Skeletal muscle tissue (tissue), 4 donors: Measurements from ENCODE around the gene PRKCA. TPM values are rescaled to one million over a fixed set of nuclear protein-coding genes. Genes with fewer than 3 reads are reported as not detected.
"Not testable (repeated sequence)": the region's sequence is repeated elsewhere in the genome, so short reads cannot be mapped to it uniquely, and the experiment has no call there.

Experiments
- H3K27ac ChIP-seq: one replicate; pipeline ENCODE4 v1.7.0; 2013; ENCODE audit warnings: mild to moderate bottlenecking, low read depth, low read length, inconsistent platforms
- H3K27me3 ChIP-seq, 3 donors: one replicate each; pipeline ENCODE4 v1.7.0; 2013; ENCODE audit warnings: low read length in 3 of 3; ENCODE audit not compliant: control insufficient read depth in 3 of 3, insufficient read depth in 3 of 3
- H3K36me3 ChIP-seq, 3 donors: one replicate each; pipeline ENCODE4 v1.7.0; 2013; ENCODE audit warnings: low read length in 3 of 3; ENCODE audit not compliant: control insufficient read depth in 3 of 3, insufficient read depth in 3 of 3
- H3K4me1 ChIP-seq, 3 donors: one replicate each; pipeline ENCODE4 v1.7.0; 2013; ENCODE audit warnings: low read length in 3 of 3, mild to moderate bottlenecking in 3 of 3; ENCODE audit not compliant: control insufficient read depth in 3 of 3, insufficient read depth in 3 of 3
- H3K4me3 ChIP-seq, 3 donors: one replicate each; pipeline ENCODE4 v1.7.0; 2013; ENCODE audit warnings: low read length in 3 of 3
- H3K9ac ChIP-seq, 3 donors: one replicate each; pipeline ENCODE4 v1.7.0; 2013; ENCODE audit warnings: low read length in 3 of 3, mild to moderate bottlenecking in 3 of 3, moderate library complexity in 2 of 3, low read depth in 1 of 3
- H3K9me3 ChIP-seq, 3 donors: one replicate each; pipeline ENCODE4 v1.7.0; 2013; ENCODE audit warnings: low read length in 3 of 3; ENCODE audit not compliant: control insufficient read depth in 3 of 3
- total RNA-seq: library from RNA; depleted of rRNA; stranded (reverse); fragments of >200 nt; gene quantifications from one replicate; pipeline ENCODE4 v1.2.3, GENCODE V29; 2014
- donor health status: Osteomylitis.

The PRKCA gene
- total RNA-seq, 1 donor from 2014 or later: 2.1 TPM

- H3K27ac ChIP-seq: no peak overlapping the region
Observed at GRCh38 chr17:66392783-66393437, 90.5 kb downstream of the PRKCA start.

DNA sequence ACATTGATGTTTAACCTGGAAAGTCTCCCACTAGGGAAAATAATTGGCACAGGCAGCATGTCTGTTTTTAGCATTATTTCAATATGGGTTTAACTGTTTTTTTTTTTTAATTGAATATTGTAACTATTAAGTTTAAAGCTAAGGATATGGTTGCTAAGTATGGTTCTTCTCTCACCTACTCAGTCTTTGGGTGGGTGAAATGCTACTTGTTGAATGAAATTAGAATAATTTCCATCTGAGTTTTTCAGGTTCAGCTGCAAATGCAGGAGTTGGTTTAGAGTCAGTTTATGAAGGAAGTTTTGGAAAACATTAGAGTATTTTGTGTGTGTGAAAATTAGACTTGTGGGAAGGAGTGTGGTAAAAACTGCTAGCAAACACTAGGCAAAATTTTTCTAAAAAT lies 93.5 kb downstream of the PRKCA start:
- Histone ChIP-seq H3K9ac (no peak overlapping the region), H3K9me3 (no peaks in the 10 kb centered on the region), H3K27ac (no peak overlapping the region), H3K27me3 (no peaks in the 10 kb centered on the region), H3K4me1 (peaks cover 0 to 3% (median 0%) of the 10 kb centered on the region in 3 donors), H3K36me3 (no peaks in the 10 kb centered on the region), H3K4me3 (no peak overlapping the region)

More at GRCh38 chr17:66392783-66393437, 90.5 kb downstream of the PRKCA start:
- H3K27me3 ChIP-seq: no peaks in the 10 kb centered on the region
- H3K9me3 ChIP-seq: no peaks in the 10 kb centered on the region
- no peaks in the 10 kb centered on the region for H3K36me3 ChIP-seq
- H3K9ac ChIP-seq: no peak overlapping the region
- no peak overlapping the region for H3K4me3 ChIP-seq
- H3K4me1 ChIP-seq: peaks cover 0 to 3% (median 0%) of the 10 kb centered on the region in 3 donors

DNA sequence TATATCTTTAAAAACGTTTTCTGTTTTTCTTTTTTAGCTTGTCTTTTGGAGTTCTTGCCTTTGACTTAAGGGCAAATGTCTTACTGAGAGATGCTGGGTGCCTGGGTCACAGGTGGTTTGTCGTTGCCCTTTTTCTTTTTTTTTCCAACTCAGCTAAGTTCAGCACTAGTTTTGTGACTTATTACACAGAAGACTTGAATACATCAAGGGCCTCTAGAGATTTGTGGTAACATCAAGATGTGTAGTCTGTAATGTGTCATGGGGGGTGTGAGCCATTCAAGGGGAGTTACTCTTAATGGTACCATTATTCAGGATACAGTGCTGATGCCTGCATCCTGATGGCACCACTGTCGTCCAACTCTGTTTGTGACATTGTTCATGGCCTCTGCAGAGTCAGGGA lies 95.1 kb downstream of the PRKCA start:
- no peak overlapping the region for H3K27ac ChIP-seq
- H3K4me3 ChIP-seq: no peak overlapping the region
- no peak overlapping the region for H3K9ac ChIP-seq
- H3K9me3 ChIP-seq: no peaks in the 10 kb centered on the region
- H3K4me1 ChIP-seq: peaks cover 0 to 3% (median 0%) of the 10 kb centered on the region in 3 donors
- no peaks in the 10 kb centered on the region for H3K36me3 ChIP-seq
- H3K27me3 ChIP-seq: no peaks in the 10 kb centered on the region

- no peak overlapping the region for H3K27ac ChIP-seq
- no peak overlapping the region for H3K4me3 ChIP-seq
- H3K9ac ChIP-seq: no peak overlapping the region
- no peaks in the 10 kb centered on the region for H3K9me3 ChIP-seq
- no peaks in the 10 kb centered on the region for H3K27me3 ChIP-seq
- no peaks in the 10 kb centered on the region for H3K36me3 ChIP-seq
- H3K4me1 ChIP-seq: peaks cover 0 to 7% (median 0%) of the 10 kb centered on the region in 3 donors
Observed at GRCh38 chr17:66398059-66398458, 95.6 kb downstream of the PRKCA start.

- peaks cover 0 to 9% (median 0%) of the 10 kb centered on the region in 3 donors for H3K4me1 ChIP-seq
- H3K4me3 ChIP-seq: no peak overlapping the region
- no peak overlapping the region for H3K27ac ChIP-seq
- no peaks in the 10 kb centered on the region for H3K9me3 ChIP-seq
- H3K36me3 ChIP-seq: no peaks in the 10 kb centered on the region
- H3K27me3 ChIP-seq: no peaks in the 10 kb centered on the region
- no peak overlapping the region for H3K9ac ChIP-seq
Observed at GRCh38 chr17:66398617-66399016, 96.2 kb downstream of the PRKCA start.

DNA sequence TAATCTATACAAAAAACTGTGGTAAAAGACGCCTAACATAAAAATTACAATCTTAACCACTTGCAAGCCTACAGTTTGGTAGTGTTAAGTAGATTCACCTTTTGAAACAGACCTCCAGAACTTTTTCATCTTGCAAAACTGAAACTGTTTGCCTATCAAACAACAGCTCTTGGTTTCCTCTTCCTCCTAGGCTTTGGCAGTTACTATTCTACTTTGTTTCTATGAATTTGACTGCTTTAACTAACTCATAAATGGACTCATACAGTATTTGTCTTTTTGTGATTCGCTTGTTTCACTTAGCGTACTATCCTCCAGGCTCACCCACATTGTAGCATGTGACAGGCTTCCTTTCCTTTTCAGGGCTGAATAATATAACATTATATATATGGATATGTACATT lies 97.0 kb downstream of the PRKCA start:
- no peak overlapping the region for H3K9ac ChIP-seq

GRCh38 chr17:66400041-66400688 lies 97.8 kb downstream of the PRKCA start:
- H3K4me1 ChIP-seq: peaks cover 0 to 12% (median 0%) of the 10 kb centered on the region in 3 donors
- H3K36me3 ChIP-seq, H3K27ac ChIP-seq, H3K27me3 ChIP-seq, H3K9ac ChIP-seq, H3K9me3 ChIP-seq, H3K4me3 ChIP-seq: not testable (repeated sequence)

More for the DNA sequence above, 97.0 kb downstream of the PRKCA start:
- Histone ChIP-seq H3K4me1 (peaks cover 0 to 9% (median 0%) of the 10 kb centered on the region in 3 donors), H3K27me3 (no peaks in the 10 kb centered on the region), H3K9me3 (no peaks in the 10 kb centered on the region), H3K4me3 (no peak overlapping the region), H3K27ac (no peak overlapping the region), H3K36me3 (no peaks in the 10 kb centered on the region)

DNA sequence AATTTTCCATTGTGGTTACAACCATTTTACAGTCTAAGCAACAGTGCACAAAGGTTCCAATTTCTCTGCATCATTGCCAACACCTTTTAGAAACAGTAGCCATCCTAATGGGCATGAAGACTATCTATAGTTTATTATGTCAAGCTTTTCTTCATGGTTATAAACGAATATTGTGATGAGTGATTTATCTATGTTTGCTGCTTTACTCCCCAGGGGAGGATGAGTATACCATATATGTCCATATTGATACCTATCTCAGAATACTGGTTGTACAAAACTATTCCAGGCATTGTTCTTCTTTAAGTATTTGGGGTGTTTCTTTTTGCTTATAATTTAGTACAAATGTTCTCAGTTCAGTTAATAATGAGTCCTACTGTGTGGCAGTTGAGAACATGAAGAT lies 98.3 kb downstream of the PRKCA start:
- no peaks in the 10 kb centered on the region for H3K27me3 ChIP-seq
- H3K27ac ChIP-seq: no peak overlapping the region
- H3K36me3 ChIP-seq: no peaks in the 10 kb centered on the region
- no peak overlapping the region for H3K9ac ChIP-seq
- peaks cover 0 to 8% (median 1%) of the 10 kb centered on the region in 3 donors for H3K4me1 ChIP-seq
- no peak overlapping the region for H3K4me3 ChIP-seq
- no peaks in the 10 kb centered on the region for H3K9me3 ChIP-seq

DNA sequence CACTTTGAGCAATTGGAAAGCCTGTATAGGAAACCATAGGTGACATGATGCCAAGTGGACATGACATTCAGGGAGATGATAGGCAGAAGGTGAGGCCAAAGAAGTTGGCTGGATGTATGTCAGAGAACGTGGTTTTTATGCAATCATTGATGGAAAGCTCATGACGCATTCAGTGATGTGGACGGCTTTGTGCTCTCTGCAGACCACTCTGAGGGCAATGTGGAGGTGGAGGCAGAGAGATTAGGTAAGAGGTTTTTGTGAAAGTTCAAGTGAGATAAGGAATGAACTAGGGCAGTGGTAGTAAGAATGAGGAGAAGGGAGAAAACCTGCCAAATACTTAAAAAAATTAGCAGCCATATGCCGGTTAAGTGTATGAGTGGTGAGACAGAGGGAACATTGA lies 99.0 kb downstream of the PRKCA start:
- no peak overlapping the region for H3K4me3 ChIP-seq
- H3K27me3 ChIP-seq: no peaks in the 10 kb centered on the region
- H3K36me3 ChIP-seq: no peaks in the 10 kb centered on the region
- H3K27ac ChIP-seq: no peak overlapping the region
- H3K9ac ChIP-seq: no peak overlapping the region
- no peaks in the 10 kb centered on the region for H3K9me3 ChIP-seq
- peaks cover 0 to 12% (median 5%) of the 10 kb centered on the region in 3 donors for H3K4me1 ChIP-seq

DNA sequence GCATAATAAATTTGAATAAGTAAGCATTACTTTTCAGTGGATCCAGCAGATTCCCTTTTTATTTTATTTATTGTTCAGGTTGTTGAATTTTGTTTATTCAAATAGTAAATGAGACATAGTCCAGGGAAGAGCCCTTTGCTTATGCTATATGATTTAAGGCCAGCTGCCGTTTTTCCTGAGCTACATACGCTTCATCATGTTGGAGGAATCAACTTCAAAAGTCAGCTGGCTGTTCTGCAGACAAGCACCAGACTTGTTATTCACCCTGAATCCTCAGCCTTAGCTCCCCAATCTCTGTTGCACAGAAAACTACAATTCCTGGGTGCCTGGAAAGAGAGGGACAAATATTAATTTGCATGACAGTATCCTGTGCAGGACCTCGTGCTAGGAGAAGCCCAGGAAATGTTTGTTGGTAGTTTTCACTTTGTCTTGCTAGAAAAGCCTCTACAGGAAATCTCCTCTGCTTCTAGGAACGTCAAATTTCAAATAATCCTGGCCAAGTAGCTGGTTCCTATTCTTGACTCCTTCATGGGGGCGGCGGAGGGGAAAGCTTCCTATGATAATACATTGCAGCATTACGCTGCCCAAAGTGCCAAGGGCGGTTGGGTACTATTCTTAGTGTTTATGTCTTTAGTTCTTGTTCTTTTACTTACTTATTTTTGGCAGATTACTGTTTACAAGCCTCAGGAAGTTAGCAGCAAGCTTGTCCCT lies 101.6 kb downstream of the PRKCA start:
- no peak overlapping the region for H3K9ac ChIP-seq
- no peak overlapping the region for H3K4me3 ChIP-seq
- H3K27ac ChIP-seq: no peak overlapping the region
- peaks cover 0 to 12% (median 5%) of the 10 kb centered on the region in 3 donors for H3K4me1 ChIP-seq
- H3K9me3 ChIP-seq: no peaks in the 10 kb centered on the region
- no peaks in the 10 kb centered on the region for H3K27me3 ChIP-seq
- no peaks in the 10 kb centered on the region for H3K36me3 ChIP-seq
